Thoracic aorta (tissue), 2 donors: ENCODE data around the gene RUNX1. TPM values are rescaled to one million over a fixed set of nuclear protein-coding genes. Genes with fewer than 3 reads are reported as not detected.

Experiments
- ATAC-seq: fragments of 150-250 bp; one replicate; pipeline ENCODE4 v1.8.0; 2017; ENCODE audit warnings: low read depth; ENCODE audit not compliant: insufficient number of reproducible peaks, low FRiP score
- DNase-seq: peaks from one replicate; pipeline ENCODE4 v3.0.0-alpha.2; 2020; ENCODE audit warnings: low spot score
- H3K27ac ChIP-seq, 2 donors: fragments of 200-600 bp; sonication (generic); 1 replicate in 1 of 2; 2 replicates in 1 of 2; pipeline ENCODE4 v1.5.1; 2016; ENCODE audit warnings: mild to moderate bottlenecking in 2 of 2, moderate library complexity in 2 of 2
- H3K27me3 ChIP-seq: fragments of 200-600 bp; sonication (generic); replicated peaks from 2 replicates; pipeline ENCODE4 v1.6.0; 2016; ENCODE audit warnings: mild to moderate bottlenecking; ENCODE audit not compliant: insufficient read depth
- H3K36me3 ChIP-seq: fragments of 200-600 bp; sonication (generic); one replicate; pipeline ENCODE4 v1.5.1; 2016
- H3K4me1 ChIP-seq, 2 donors: fragments of 200-600 bp; sonication (generic); 1 replicate in 1 of 2; 2 replicates in 1 of 2; pipeline versions ENCODE4 v1.5.1 to v1.6.0; 2016; ENCODE audit warnings: low read depth in 2 of 2, mild to moderate bottlenecking in 1 of 2; ENCODE audit not compliant: control insufficient read depth in 1 of 2
- H3K4me3 ChIP-seq: fragments of 200-600 bp; sonication (generic); 2 replicates; pipeline ENCODE4 v1.5.1; 2016; ENCODE audit warnings: mild to moderate bottlenecking
- H3K9me3 ChIP-seq: fragments of 200-600 bp; sonication (generic); 2 replicates; pipeline ENCODE4 v1.5.1; 2016
- CTCF ChIP-seq: fragments of 200-600 bp; sonication (generic); IDR thresholded peaks from one replicate; pipeline ENCODE4 v1.5.1; 2019; ENCODE audit warnings: antibody characterized with exemption
- total RNA-seq, 2 donors: library from RNA; depleted of rRNA; stranded (reverse); fragments of >200 nt; gene quantifications; one replicate each; pipeline versions ENCODE4 v1.1.0 to v1.2.3, GENCODE V29; 2016

The RUNX1 gene
- total RNA-seq, 2 donors from 2014 or later, result 47.4 to 64.7 TPM

GRCh38 chr21:34864370-34865149, 184.5 kb downstream of the RUNX1 start:
- DNase-seq, result no peak
- TF ChIP-seq CTCF, result no peak
- H3K27ac ChIP-seq, result no peak overlapping the region
- H3K36me3 ChIP-seq, result no peaks in the 10 kb centered on the region
- H3K27me3 ChIP-seq, result no peaks in the 10 kb centered on the region
- no peak for ATAC-seq
- H3K9me3 ChIP-seq, result no peaks in the 10 kb centered on the region
- no peaks in the 10 kb centered on the region for H3K4me1 ChIP-seq
- no peak overlapping the region for H3K4me3 ChIP-seq

- no peaks in the 10 kb centered on the region for H3K4me1 ChIP-seq
- no peaks in the 10 kb centered on the region for H3K36me3 ChIP-seq
- H3K9me3 ChIP-seq, result no peaks in the 10 kb centered on the region
- no peak overlapping the region for H3K27ac ChIP-seq
- DNase-seq (no peak), ATAC-seq (no peak)
- TF ChIP-seq CTCF, result no peak
- H3K4me3 ChIP-seq, result no peak overlapping the region
- no peaks in the 10 kb centered on the region for H3K27me3 ChIP-seq
Observed at GRCh38 chr21:34862951-34863350, 186.2 kb downstream of the RUNX1 start.

GRCh38 chr21:34861258-34861657, 187.8 kb downstream of the RUNX1 start:
- no peaks in the 10 kb centered on the region for H3K9me3 ChIP-seq
- peaks cover under 1% of the 10 kb centered on the region for H3K36me3 ChIP-seq
- no peak for DNase-seq
- H3K4me3 ChIP-seq, result no peak overlapping the region
- ATAC-seq, result no peak
- TF ChIP-seq CTCF, result no peak
- no peaks in the 10 kb centered on the region for H3K4me1 ChIP-seq
- H3K27ac ChIP-seq, result no peak overlapping the region
- H3K27me3 ChIP-seq, result no peaks in the 10 kb centered on the region

GRCh38 chr21:34859976-34860653, 189.0 kb downstream of the RUNX1 start:
- Histone ChIP-seq H3K9me3 (no peaks in the 10 kb centered on the region), H3K27me3 (no peaks in the 10 kb centered on the region), H3K4me1 (no peaks in the 10 kb centered on the region), H3K27ac (no peak overlapping the region), H3K4me3 (no peak overlapping the region), H3K36me3 (peaks cover 4% of the 10 kb centered on the region)
- no peak for TF ChIP-seq CTCF
- DNase-seq, result no peak
- no peak for ATAC-seq

GRCh38 chr21:34858559-34858958, 190.5 kb downstream of the RUNX1 start:
- H3K27ac ChIP-seq, result no peak overlapping the region

More at GRCh38 chr21:34858559-34858958, 190.5 kb downstream of the RUNX1 start:
- H3K36me3 ChIP-seq, result peaks cover 4% of the 10 kb centered on the region
- DNase-seq (no peak), ATAC-seq (no peak)
- H3K4me3 ChIP-seq, result no peak overlapping the region
- no peaks in the 10 kb centered on the region for H3K9me3 ChIP-seq
- H3K4me1 ChIP-seq, result no peaks in the 10 kb centered on the region
- TF ChIP-seq CTCF, result no peak
- no peaks in the 10 kb centered on the region for H3K27me3 ChIP-seq
